Measurements from ENCODE around the gene MED13. TPM values are rescaled to one million over a fixed set of nuclear protein-coding genes. Genes with fewer than 3 reads are reported as not detected.
"Not testable (repeated sequence)": the region's sequence is repeated elsewhere in the genome, so short reads cannot be mapped to it uniquely, and the experiment has no call there.

Gene MED13
- total RNA-seq, 1 experiment from 2014 or later = 31.5 TPM

- not testable (repeated sequence) for DNase-seq (ENCODE audit: low spot score)
Observed at GRCh38 chr17:61998534-61998933, 66.5 kb downstream of the MED13 start.

GRCh38 chr17:61997664-61998063, 67.4 kb downstream of the MED13 start:
- DNase-seq (ENCODE audit: low spot score) = no peak

- no peak for DNase-seq (ENCODE audit: low spot score)
Observed at GRCh38 chr17:61996916-61997605, 68.0 kb downstream of the MED13 start.

GRCh38 chr17:61989509-61989908, 75.6 kb downstream of the MED13 start:
- DNase-seq (ENCODE audit: low spot score) = no peak

- no peak for DNase-seq (ENCODE audit: low spot score)
Observed at GRCh38 chr17:61986898-61987297, 78.2 kb downstream of the MED13 start.

- no peak for DNase-seq (ENCODE audit: low spot score)
Observed at GRCh38 chr17:61984821-61985220, 80.3 kb downstream of the MED13 start.

GRCh38 chr17:61981323-61981722, 83.8 kb downstream of the MED13 start:
- no peak for DNase-seq (ENCODE audit: low spot score)

GRCh38 chr17:61980535-61980934, 84.5 kb downstream of the MED13 start:
- no peak for DNase-seq (ENCODE audit: low spot score)

GRCh38 chr17:61974115-61974514, 91.0 kb downstream of the MED13 start:
- DNase-seq (ENCODE audit: low spot score) = no peak

GRCh38 chr17:61972311-61972710, 92.8 kb downstream of the MED13 start:
- no peak for DNase-seq (ENCODE audit: low spot score)

GRCh38 chr17:61970030-61970429, 95.0 kb downstream of the MED13 start:
- no peak for DNase-seq (ENCODE audit: low spot score)

- no peak for DNase-seq (ENCODE audit: low spot score)
Observed at GRCh38 chr17:61968757-61969156, 96.3 kb downstream of the MED13 start.

- no peak for DNase-seq (ENCODE audit: low spot score)
Observed at GRCh38 chr17:61967729-61968128, 97.3 kb downstream of the MED13 start.

GRCh38 chr17:61966191-61966590, 98.9 kb downstream of the MED13 start:
- no peak for DNase-seq (ENCODE audit: low spot score)

- DNase-seq (ENCODE audit: low spot score) = no peak
Observed at GRCh38 chr17:61955619-61956018, 109.5 kb downstream of the MED13 start.

- no peak for DNase-seq (ENCODE audit: low spot score)
Observed at GRCh38 chr17:61947367-61948078, 117.6 kb downstream of the MED13 start.

- no peak for DNase-seq (ENCODE audit: low spot score)
Observed at GRCh38 chr17:61946359-61946758, 118.7 kb downstream of the MED13 start.

GRCh38 chr17:61943117-61943516, 122.0 kb downstream of the MED13 start:
- no peak for DNase-seq (ENCODE audit: low spot score)

GRCh38 chr17:61942085-61942484, 123.0 kb downstream of the MED13 start:
- DNase-seq (ENCODE audit: low spot score) = no peak

GRCh38 chr17:61928101-61928436, 137.0 kb downstream of the MED13 start:
- DNase-seq (ENCODE audit: low spot score) = no peak

- DNase-seq (ENCODE audit: low spot score) = peak; percentile 94
Observed at GRCh38 chr17:61927208-61928100, 137.6 kb downstream of the MED13 start, which contains the start of gene INTS2. INTS2 (minus strand) TSS chr17:61927982; CDS start chr17:61926644, 1,338 bp downstream.

- no peak for DNase-seq (ENCODE audit: low spot score)
Observed at GRCh38 chr17:61926826-61927207, 138.3 kb downstream of the MED13 start.

All from H4 (cell line).